ENCODE results near the gene CEP89.

Gene CEP89

GRCh38 chr19:32911467-32911866 lies 60.3 kb downstream of the CEP89 start:
- Histone ChIP-seq H3K4me1 (ENCODE audit: low read length) (no peaks in the 10 kb centered on the region), H3K9me3 (ENCODE audit: insufficient read depth, low read length) (no peaks in the 10 kb centered on the region), H3K36me3 (replicated peaks; ENCODE audit: low read depth, low read length) (no peaks in the 10 kb centered on the region)

GRCh38 chr19:32910874-32911273 lies 60.9 kb downstream of the CEP89 start:
- no peaks in the 10 kb centered on the region for H3K79me2 ChIP-seq (ENCODE audit: low read length)
- no peaks in the 10 kb centered on the region for H3K4me1 ChIP-seq (ENCODE audit: low read length)
- H3K4me3 ChIP-seq (ENCODE audit: low read length), result no peak overlapping the region
- no peaks in the 10 kb centered on the region for H3K36me3 ChIP-seq (replicated peaks; ENCODE audit: low read depth, low read length)
- H4K20me1 ChIP-seq (ENCODE audit: insufficient read depth, low read length), result no peaks in the 10 kb centered on the region
- H3K4me2 ChIP-seq (ENCODE audit: low read length), result no peak overlapping the region
- no peak overlapping the region for H3K9ac ChIP-seq (ENCODE audit: low read length)
- TF ChIP-seq CTCF (IDR thresholded peaks at IDR 0.05; ENCODE audit: low read depth, low read length) (no peak), EZH2phosphoT487 (IDR thresholded peaks at IDR 0.05; ENCODE audit: low read depth) (no peak)
- no peaks in the 10 kb centered on the region for H3K9me3 ChIP-seq (ENCODE audit: insufficient read depth, low read length)
- no peak overlapping the region for H3K27ac ChIP-seq (ENCODE audit: low read length)
- no peaks in the 10 kb centered on the region for H3K27me3 ChIP-seq (ENCODE audit: low read depth, low read length)
- H2AFZ ChIP-seq (ENCODE audit: low read depth, low read length), result no peak overlapping the region

More at GRCh38 chr19:32911467-32911866, 60.3 kb downstream of the CEP89 start:
- TF ChIP-seq CTCF (IDR thresholded peaks at IDR 0.05; ENCODE audit: low read depth, low read length) (no peak), EZH2phosphoT487 (IDR thresholded peaks at IDR 0.05; ENCODE audit: low read depth) (no peak)
- H4K20me1 ChIP-seq (ENCODE audit: insufficient read depth, low read length), result no peaks in the 10 kb centered on the region
- H3K27ac ChIP-seq (ENCODE audit: low read length), result no peak overlapping the region
- H2AFZ ChIP-seq (ENCODE audit: low read depth, low read length), result no peak overlapping the region
- H3K27me3 ChIP-seq (ENCODE audit: low read depth, low read length), result no peaks in the 10 kb centered on the region
- no peaks in the 10 kb centered on the region for H3K79me2 ChIP-seq (ENCODE audit: low read length)
- H3K4me3 ChIP-seq (ENCODE audit: low read length), result no peak overlapping the region
- H3K4me2 ChIP-seq (ENCODE audit: low read length), result no peak overlapping the region
- no peak overlapping the region for H3K9ac ChIP-seq (ENCODE audit: low read length)

GRCh38 chr19:32910094-32910493 lies 61.7 kb downstream of the CEP89 start:
- H3K4me3 ChIP-seq (ENCODE audit: low read length), result no peak overlapping the region
- H3K9me3 ChIP-seq (ENCODE audit: insufficient read depth, low read length), result no peaks in the 10 kb centered on the region
- H3K4me1 ChIP-seq (ENCODE audit: low read length), result no peaks in the 10 kb centered on the region
- H3K36me3 ChIP-seq (replicated peaks; ENCODE audit: low read depth, low read length), result no peaks in the 10 kb centered on the region
- H3K79me2 ChIP-seq (ENCODE audit: low read length), result no peaks in the 10 kb centered on the region
- H3K27me3 ChIP-seq (ENCODE audit: low read depth, low read length), result no peaks in the 10 kb centered on the region
- no peak overlapping the region for H3K27ac ChIP-seq (ENCODE audit: low read length)
- H4K20me1 ChIP-seq (ENCODE audit: insufficient read depth, low read length), result no peaks in the 10 kb centered on the region
- H2AFZ ChIP-seq (ENCODE audit: low read depth, low read length), result no peak overlapping the region
- no peak overlapping the region for H3K9ac ChIP-seq (ENCODE audit: low read length)
- no peak for TF ChIP-seq CTCF (IDR thresholded peaks at IDR 0.05; ENCODE audit: low read depth, low read length)
- no peak for TF ChIP-seq EZH2phosphoT487 (IDR thresholded peaks at IDR 0.05; ENCODE audit: low read depth)
- H3K4me2 ChIP-seq (ENCODE audit: low read length), result no peak overlapping the region

GRCh38 chr19:32909257-32909656 lies 62.5 kb downstream of the CEP89 start:
- TF ChIP-seq EZH2phosphoT487 (IDR thresholded peaks at IDR 0.05; ENCODE audit: low read depth) (no peak), CTCF (IDR thresholded peaks at IDR 0.05; ENCODE audit: low read depth, low read length) (no peak)
- no peaks in the 10 kb centered on the region for H3K79me2 ChIP-seq (ENCODE audit: low read length)
- H3K36me3 ChIP-seq (replicated peaks; ENCODE audit: low read depth, low read length), result no peaks in the 10 kb centered on the region

More at GRCh38 chr19:32909257-32909656, 62.5 kb downstream of the CEP89 start:
- H3K4me1 ChIP-seq (ENCODE audit: low read length), result no peaks in the 10 kb centered on the region
- no peak overlapping the region for H3K4me3 ChIP-seq (ENCODE audit: low read length)
- no peak overlapping the region for H3K4me2 ChIP-seq (ENCODE audit: low read length)
- no peaks in the 10 kb centered on the region for H4K20me1 ChIP-seq (ENCODE audit: insufficient read depth, low read length)
- no peak overlapping the region for H3K9ac ChIP-seq (ENCODE audit: low read length)
- no peak overlapping the region for H2AFZ ChIP-seq (ENCODE audit: low read depth, low read length)
- H3K9me3 ChIP-seq (ENCODE audit: insufficient read depth, low read length), result no peaks in the 10 kb centered on the region
- no peaks in the 10 kb centered on the region for H3K27me3 ChIP-seq (ENCODE audit: low read depth, low read length)
- H3K27ac ChIP-seq (ENCODE audit: low read length), result no peak overlapping the region

Data from OCI-LY3 (cell line).